Vagina (tissue), 2 donors: Measurements from ENCODE around the gene TMEM106C. TPM values are rescaled to one million over a fixed set of nuclear protein-coding genes. Genes with fewer than 3 reads are reported as not detected.

Experiments
- DNase-seq, 2 donors: peaks; one replicate each; pipeline ENCODE4 v3.0.0-alpha.2; 2017; ENCODE audit errors: extremely low spot score in 2 of 2
- H3K27ac ChIP-seq: fragments of 200-600 bp; sonication (generic); one replicate; pipeline ENCODE4 v1.5.1; 2019
- H3K27me3 ChIP-seq: fragments of 200-600 bp; sonication (generic); one replicate; pipeline ENCODE4 v1.5.1; 2019
- H3K36me3 ChIP-seq, 2 donors: fragments of 200-600 bp; sonication (generic); one replicate each; pipeline ENCODE4 v1.5.1; 2017 to 2019
- H3K4me1 ChIP-seq: fragments of 200-600 bp; sonication (generic); one replicate; pipeline ENCODE4 v1.5.1; 2019
- H3K4me3 ChIP-seq, 2 donors: fragments of 200-600 bp; sonication (generic); 1 replicate in 1 of 2; 2 replicates in 1 of 2; pipeline ENCODE4 v1.5.1; 2016 to 2019
- H3K9me3 ChIP-seq: fragments of 200-600 bp; sonication (generic); one replicate; pipeline ENCODE4 v1.5.1; 2019
- CTCF ChIP-seq, 3 experiments: fragments of 450-650 bp in 2 of 3; fragments of 200-600 bp in 1 of 3; sonication (generic) in 1 of 3; IDR thresholded peaks; one replicate each; pipeline ENCODE4 v1.5.1; 2017 to 2019; ENCODE audit warnings: antibody characterized with exemption in 3 of 3, mild to moderate bottlenecking in 2 of 3, moderate library complexity in 2 of 3
- POLR2A ChIP-seq, 2 donors: fragments of 450-650 bp; IDR thresholded peaks; one replicate each; pipeline ENCODE4 v1.6.1; 2017; ENCODE audit warnings: antibody characterized with exemption in 2 of 2, mild to moderate bottlenecking in 2 of 2, moderate library complexity in 2 of 2
- POLR2AphosphoS5 ChIP-seq, 2 donors: sonication (generic); formaldehyde crosslinking; IDR thresholded peaks; one replicate each; pipeline ENCODE4 v1.9.0; 2017; ENCODE audit warnings: antibody characterized with exemption in 2 of 2, mild to moderate bottlenecking in 2 of 2, low read depth in 1 of 2; ENCODE audit not compliant: insufficient read depth in 1 of 2
- intact Hi-C: fragments of 100-400 bp; cut with DNase I; formaldehyde crosslinking; loops from one replicate; pipeline ENCODE4 v1.15.1; 2023
- total RNA-seq: library from RNA; depleted of rRNA; stranded (reverse); fragments of >200 nt; gene quantifications from one replicate; pipeline ENCODE4 v1.2.3, GENCODE V29; 2016

TMEM106C gene
- total RNA-seq, 1 donor from 2014 or later, result 25.3 TPM

- H3K4me3 ChIP-seq, result no peak overlapping the region
- no peak for DNase-seq
- no peaks in the 10 kb centered on the region for H3K4me1 ChIP-seq
- intact Hi-C loops, result no loop called here
- TF ChIP-seq POLR2A (IDR thresholded peaks at IDR 0.05) (no peak), POLR2AphosphoS5 (IDR thresholded peaks at IDR 0.05; ENCODE audit: insufficient read depth in 1 of 2, low read depth in 1 of 2) (no peak), CTCF (IDR thresholded peaks at IDR 0.05) (no peak)
- H3K27ac ChIP-seq, result no peak overlapping the region
- H3K36me3 ChIP-seq, result no peaks in the 10 kb centered on the region
- H3K9me3 ChIP-seq, result no peaks in the 10 kb centered on the region
- H3K27me3 ChIP-seq, result no peaks in the 10 kb centered on the region
Measured at GRCh38 chr12:47965581-47965980, 2.2 kb downstream of the TMEM106C start.

- Histone ChIP-seq H3K9me3 (no peaks in the 10 kb centered on the region), H3K36me3 (no peaks in the 10 kb centered on the region), H3K27me3 (no peaks in the 10 kb centered on the region), H3K4me1 (no peaks in the 10 kb centered on the region), H3K4me3 (no peak overlapping the region), H3K27ac (no peak overlapping the region)
- DNase-seq, result no peak
- intact Hi-C loops, result no loop called here
- TF ChIP-seq POLR2AphosphoS5 (IDR thresholded peaks at IDR 0.05; ENCODE audit: insufficient read depth in 1 of 2, low read depth in 1 of 2), result no peak
- TF ChIP-seq POLR2A (IDR thresholded peaks at IDR 0.05), result no peak
- TF ChIP-seq CTCF (IDR thresholded peaks at IDR 0.05), result no peak
Measured at GRCh38 chr12:47967461-47968321, 4.3 kb downstream of the TMEM106C start.

- no peaks in the 10 kb centered on the region for H3K27me3 ChIP-seq
- no peak for TF ChIP-seq POLR2AphosphoS5 (IDR thresholded peaks at IDR 0.05; ENCODE audit: insufficient read depth in 1 of 2, low read depth in 1 of 2)
- no peak for TF ChIP-seq POLR2A (IDR thresholded peaks at IDR 0.05)
- no peak for TF ChIP-seq CTCF (IDR thresholded peaks at IDR 0.05)
- H3K27ac ChIP-seq, result no peak overlapping the region
- H3K4me3 ChIP-seq, result no peak overlapping the region
- H3K36me3 ChIP-seq, result no peaks in the 10 kb centered on the region
- DNase-seq, result no peak
- H3K9me3 ChIP-seq, result no peaks in the 10 kb centered on the region
- intact Hi-C loops, result no loop called here
- H3K4me1 ChIP-seq, result no peaks in the 10 kb centered on the region
Measured at GRCh38 chr12:47969845-47970244, 6.4 kb downstream of the TMEM106C start.

DNA sequence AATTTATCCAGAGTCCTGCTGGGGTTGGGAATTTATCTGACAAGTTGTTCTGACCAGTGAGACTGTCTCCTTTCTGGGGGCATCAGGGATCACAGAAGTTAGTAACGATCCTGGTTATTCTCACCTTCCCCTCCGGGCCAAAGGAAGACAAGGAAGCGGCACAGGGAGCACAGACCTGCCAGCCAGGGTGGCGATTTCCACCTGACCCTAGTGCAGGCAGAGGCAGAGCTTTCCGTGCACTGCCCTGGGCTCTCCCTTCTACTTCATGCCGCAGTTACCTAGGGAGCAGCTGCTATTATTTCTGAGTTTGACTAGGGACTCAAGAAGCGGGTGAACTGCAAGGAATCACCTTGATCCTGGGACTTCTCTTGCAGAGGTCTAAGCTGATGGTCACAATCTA lies 7.4 kb downstream of the TMEM106C start:
- no peak for DNase-seq
- Histone ChIP-seq H3K27ac (no peak overlapping the region), H3K4me3 (no peak overlapping the region), H3K27me3 (no peaks in the 10 kb centered on the region), H3K4me1 (no peaks in the 10 kb centered on the region), H3K36me3 (no peaks in the 10 kb centered on the region), H3K9me3 (no peaks in the 10 kb centered on the region)
- intact Hi-C loops, result no loop called here
- TF ChIP-seq CTCF (IDR thresholded peaks at IDR 0.05), result no peak
- TF ChIP-seq POLR2A (IDR thresholded peaks at IDR 0.05), result no peak

GRCh38 chr12:47972895-47973294 lies 9.5 kb downstream of the TMEM106C start:
- H3K27ac ChIP-seq, result no peak overlapping the region
- no peaks in the 10 kb centered on the region for H3K9me3 ChIP-seq
- H3K27me3 ChIP-seq, result no peaks in the 10 kb centered on the region
- TF ChIP-seq POLR2A (IDR thresholded peaks at IDR 0.05) (no peak), POLR2AphosphoS5 (IDR thresholded peaks at IDR 0.05; ENCODE audit: insufficient read depth in 1 of 2, low read depth in 1 of 2) (no peak), CTCF (IDR thresholded peaks at IDR 0.05) (no peak)
- intact Hi-C loops, result no loop called here
- no peaks in the 10 kb centered on the region for H3K36me3 ChIP-seq
- no peak overlapping the region for H3K4me3 ChIP-seq
- DNase-seq, result no peak
- H3K4me1 ChIP-seq, result no peaks in the 10 kb centered on the region
